Kidney capillary endothelial cell (primary cell): Measurements from ENCODE around the gene ARHGEF17.
A peak's percentile ranks its signal among the peaks of the same experiment; 100 is the strongest.

Experiments used
- DNase-seq: peaks from one replicate; pipeline ENCODE4 v3.0.0-alpha.2; 2018; ENCODE audit warnings: low spot score

The ARHGEF17 gene

DNA sequence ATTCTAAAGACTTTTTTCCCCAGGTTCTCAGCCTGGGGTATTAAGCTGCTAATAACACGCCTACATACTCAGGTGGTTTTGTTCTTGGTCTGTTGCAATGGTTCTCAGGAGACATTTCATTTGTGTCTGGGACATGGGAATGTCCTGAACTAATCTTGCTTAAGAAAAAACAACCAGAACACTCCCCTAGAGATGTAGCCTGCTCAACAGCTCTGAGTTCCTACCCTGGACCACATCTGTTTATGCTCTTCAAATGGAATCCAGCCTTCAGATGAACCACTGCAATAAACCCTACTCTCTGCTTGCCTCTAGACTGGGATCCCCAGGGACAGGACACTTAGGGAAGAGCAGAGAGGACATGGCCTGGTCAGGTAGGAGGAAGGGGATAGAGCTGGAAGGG is 98.1 kb downstream of the ARHGEF17 start:
- DNase-seq: no peak

DNA sequence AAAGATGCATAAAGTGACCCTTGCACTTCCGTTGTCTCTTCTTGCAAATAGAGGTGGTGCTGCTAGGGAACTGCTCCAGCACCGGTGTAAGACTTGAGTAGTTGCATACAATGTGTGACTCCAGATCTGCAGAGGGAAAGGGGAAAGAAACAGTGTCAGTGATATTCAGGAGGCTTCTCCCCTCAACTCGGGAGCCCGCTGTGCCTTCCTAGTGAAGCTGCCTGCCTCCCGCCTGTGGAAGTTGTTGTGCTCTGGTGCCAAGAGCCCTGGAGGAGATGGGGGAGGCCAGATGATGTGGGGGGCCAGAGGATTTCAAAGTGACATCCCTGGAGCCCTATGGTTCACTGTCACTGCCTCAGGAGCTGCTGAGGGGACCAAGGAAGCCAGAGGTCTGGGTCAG is 98.5 kb downstream of the ARHGEF17 start:
- no peak for DNase-seq

DNA sequence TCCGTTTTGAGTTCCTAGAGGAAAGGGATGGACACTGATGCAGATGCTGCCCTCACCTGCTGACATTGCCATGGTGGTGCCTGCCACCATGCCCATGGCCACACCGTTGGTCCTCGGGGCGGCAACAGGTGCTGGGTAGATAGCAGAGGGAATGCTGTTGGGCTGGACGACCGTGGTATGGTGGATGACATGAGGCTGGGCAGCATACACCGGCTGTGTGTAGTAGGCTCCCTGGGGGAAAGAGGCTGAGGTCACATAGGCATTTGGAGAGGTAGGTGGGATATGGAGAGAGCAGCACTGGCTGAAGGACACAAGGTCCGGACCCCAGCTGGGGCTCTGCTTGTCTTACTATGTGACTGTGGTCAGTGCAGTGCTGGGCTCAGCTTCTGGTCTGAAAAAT is 101.4 kb downstream of the ARHGEF17 start:
- no peak for DNase-seq

DNA sequence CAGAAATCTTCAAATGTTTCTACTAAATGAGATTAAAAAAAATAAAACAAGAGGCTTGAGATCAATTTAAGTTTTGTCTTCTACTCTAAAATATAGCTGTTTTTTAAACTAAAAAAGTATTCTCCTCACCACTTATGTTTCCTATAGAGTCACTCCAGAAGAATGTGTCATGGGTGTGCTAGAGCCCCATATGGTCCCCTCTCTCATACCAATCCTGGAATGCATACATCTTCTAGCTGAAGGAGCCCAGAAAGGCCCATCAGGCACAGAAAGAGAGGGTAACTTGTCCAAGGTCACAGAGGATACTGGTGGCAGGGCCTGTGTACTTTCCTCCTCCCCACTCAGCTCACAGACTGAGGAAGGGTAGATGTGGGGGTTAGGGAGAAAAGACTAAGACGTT is 102.6 kb downstream of the ARHGEF17 start:
- no peak for DNase-seq

DNA sequence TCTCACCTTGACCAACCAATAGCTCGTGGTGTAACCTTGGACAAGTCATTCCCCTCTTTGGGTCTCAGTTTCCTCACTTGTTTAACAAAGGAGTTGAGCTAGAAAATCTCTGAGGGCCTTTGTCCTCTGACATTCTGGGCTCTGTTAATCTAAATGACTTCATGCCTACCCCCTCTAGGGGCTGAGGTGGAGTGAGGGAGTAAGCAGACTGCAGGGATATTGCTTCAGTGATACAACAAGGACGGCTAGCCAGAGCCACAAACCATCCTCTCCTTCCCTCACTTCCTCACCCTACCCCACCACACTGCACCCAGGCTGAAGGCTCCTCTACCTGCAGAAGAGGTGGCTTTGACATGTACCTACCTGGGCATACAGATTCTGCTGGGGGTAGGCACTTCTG is 103.0 kb downstream of the ARHGEF17 start:
- DNase-seq: no peak

DNA sequence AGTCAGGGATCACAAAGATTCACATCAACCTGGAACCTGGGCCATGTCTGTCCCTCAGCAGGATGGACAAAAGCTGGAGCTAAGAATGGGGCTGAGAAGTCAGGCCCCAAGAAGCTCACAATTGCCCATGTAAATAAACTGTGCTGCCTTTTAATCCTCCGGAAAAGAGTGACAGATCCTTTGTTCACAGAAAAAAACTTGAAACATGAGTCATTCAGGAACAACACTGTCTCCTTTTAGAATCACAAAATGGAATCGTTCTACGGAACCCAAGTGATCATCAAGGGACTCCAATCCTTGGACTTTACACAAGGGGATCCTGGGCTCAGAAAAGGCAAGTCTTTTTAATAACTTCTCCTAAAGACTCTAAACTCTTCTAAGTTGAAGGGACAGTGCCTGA is 104.2 kb downstream of the ARHGEF17 start:
- DNase-seq: peak; percentile 54

DNA sequence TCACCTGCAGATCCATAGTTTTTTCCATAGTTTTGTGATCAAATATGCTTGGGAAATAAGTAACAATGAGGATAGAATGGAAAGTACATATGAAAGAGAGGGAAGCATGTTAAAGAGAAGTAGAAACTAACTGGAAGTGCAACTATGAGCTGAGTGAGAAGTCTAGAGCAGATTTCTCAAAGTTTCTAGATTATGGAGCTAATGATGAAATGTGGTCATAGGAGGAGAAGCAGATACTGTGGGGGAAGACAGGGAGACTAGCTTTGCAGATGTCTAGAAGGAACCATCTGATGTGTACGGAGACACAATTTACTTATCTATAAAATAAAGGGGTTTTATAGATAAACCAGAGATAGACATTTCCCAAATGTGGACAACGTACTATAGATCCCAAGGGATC is 105.2 kb downstream of the ARHGEF17 start:
- DNase-seq: no peak

DNA sequence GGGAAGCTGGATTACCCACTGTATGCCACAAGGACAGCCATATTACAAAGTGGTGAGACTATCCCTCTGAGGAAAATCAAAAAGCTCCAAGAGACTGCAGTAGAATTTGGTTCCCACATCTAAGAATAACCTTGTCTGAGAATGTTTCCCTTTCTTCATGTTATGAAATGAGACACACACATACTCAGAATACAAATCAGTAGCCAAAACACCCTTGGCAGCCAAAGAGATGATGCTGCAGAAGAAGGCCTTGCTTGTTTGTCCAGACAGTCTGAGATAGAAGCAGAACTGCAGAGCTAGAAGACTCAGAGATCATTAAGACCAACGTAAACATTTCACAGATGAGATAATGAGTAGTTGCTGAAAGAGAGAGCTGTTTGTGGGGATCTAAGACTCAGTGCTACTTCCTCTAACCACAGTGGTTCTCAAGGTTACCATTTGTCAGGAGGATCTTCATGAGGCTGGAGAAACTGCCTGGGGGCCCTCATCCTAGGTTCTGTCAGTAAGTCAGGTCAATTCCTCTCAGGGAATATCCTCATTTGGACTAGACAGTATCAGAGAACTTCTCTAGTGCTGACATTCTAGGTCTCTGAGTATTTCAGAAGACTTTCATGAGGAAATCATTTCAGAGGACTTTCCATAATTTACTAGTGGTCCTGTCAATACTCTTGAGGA is 107.0 kb downstream of the ARHGEF17 start:
- DNase-seq: no peak

DNA sequence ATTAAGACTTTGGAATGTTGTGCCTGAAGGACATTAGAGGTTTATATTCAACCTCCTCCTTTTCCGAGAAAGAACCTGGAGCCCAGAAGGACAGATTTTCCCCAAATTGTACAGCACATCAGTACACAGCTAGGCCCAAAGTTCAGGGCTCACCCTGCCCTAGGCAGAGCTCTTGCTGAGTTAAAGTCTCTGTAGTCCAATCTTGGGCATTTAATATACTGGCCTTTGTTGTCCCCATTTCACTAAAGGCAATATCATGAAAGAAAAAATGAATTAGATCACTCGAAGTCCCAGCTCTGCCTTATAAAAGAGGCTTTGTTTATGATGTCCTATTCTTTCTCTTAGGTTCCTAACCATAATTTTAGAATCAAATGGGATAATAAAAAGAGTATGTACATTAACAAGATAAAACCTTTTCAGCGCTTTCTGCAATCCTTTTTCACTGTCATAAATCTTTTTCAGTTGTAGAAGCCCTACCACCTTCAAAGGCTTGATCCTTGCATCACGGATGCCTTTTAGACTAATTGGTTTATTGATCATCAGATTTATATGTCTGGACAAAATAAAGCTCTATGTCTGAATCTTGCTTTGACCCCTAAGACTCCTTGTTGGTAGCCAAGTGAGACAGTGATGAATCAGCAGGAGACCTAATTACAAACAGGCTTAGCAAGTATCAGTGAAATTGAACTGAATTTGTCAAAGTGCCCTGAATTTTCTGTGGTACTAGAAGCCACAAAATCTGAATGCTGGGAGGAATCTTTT is 108.0 kb downstream of the ARHGEF17 start:
- no peak for DNase-seq

DNA sequence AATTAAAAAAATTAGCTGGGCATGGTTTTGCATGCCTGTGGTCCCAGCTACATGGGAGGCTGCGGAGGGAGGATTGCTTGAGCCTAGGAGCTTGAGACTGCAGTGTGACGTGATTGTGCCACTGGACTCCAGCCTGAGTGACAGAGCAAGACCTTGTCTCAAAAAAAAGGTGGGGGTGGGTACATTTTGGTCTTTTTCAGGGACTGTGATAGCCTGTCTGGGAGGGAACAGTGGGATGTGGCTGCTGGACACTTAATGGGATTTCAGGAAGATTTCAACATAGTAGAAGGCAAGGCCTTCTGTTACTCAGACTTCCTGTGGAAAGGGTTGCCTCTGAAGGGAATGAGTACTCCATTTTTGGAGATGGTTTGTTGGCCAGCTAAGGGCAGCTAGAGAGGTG is 108.7 kb downstream of the ARHGEF17 start:
- no peak for DNase-seq
